Neural cell (in vitro differentiated cells): ENCODE data around the gene PCDH9. TPM values are rescaled to one million over a fixed set of nuclear protein-coding genes. Genes with fewer than 3 reads are reported as not detected.

Source experiments
- H2AFZ ChIP-seq: fragments of 200-600, 300-800 bp; sonication (generic), shearing (Covaris generic); 2 replicates; pipeline ENCODE4 v1.6.0; 2014; ENCODE audit warnings: low read depth, mild to moderate bottlenecking, antibody characterized with exemption, low read length, moderate library complexity
- H3F3A ChIP-seq: fragments of 200-600 bp; shearing (Covaris generic); 2 replicates; pipeline ENCODE4 v1.6.1; 2016; ENCODE audit warnings: mild to moderate bottlenecking, moderate library complexity, mixed read lengths, antibody characterized with exemption, low read length; ENCODE audit not compliant: insufficient read depth, poor library complexity, severe bottlenecking
- H3K27ac ChIP-seq: fragments of 200-600, 300-800 bp; sonication (generic), shearing (Covaris generic); 2 replicates; pipeline ENCODE4 v1.5.1; 2014; ENCODE audit warnings: mild to moderate bottlenecking, low read length, moderate library complexity
- H3K27me3 ChIP-seq: fragments of 300-800, 200-600 bp; sonication (generic), shearing (Covaris generic); 2 replicates; pipeline ENCODE4 v1.6.0; 2014; ENCODE audit warnings: mild to moderate bottlenecking, low read depth, low read length, moderate library complexity; ENCODE audit not compliant: insufficient read depth
- H3K36me3 ChIP-seq: fragments of 300-800, 200-600 bp; sonication (generic), shearing (Covaris generic); 2 replicates; pipeline ENCODE4 v1.5.1; 2014; ENCODE audit warnings: mild to moderate bottlenecking, antibody characterized with exemption, low read length, moderate library complexity; ENCODE audit not compliant: insufficient read depth
- H3K4me2 ChIP-seq: fragments of 300-800, 200-600 bp; sonication (generic), shearing (Covaris generic); 2 replicates; pipeline ENCODE4 v1.6.0; 2014; ENCODE audit warnings: mild to moderate bottlenecking, low read length
- H3K4me3 ChIP-seq: fragments of 300-800, 200-600 bp; sonication (generic), shearing (Covaris generic); 2 replicates; pipeline ENCODE4 v1.5.1; 2014; ENCODE audit warnings: mild to moderate bottlenecking, low read length, moderate library complexity
- H3K79me2 ChIP-seq: fragments of 200-600 bp; shearing (Covaris generic); replicated peaks from 2 replicates; pipeline ENCODE4 v1.6.0; 2014; ENCODE audit warnings: mild to moderate bottlenecking, low read length, moderate library complexity; ENCODE audit not compliant: insufficient read depth
- H3K9ac ChIP-seq: fragments of 300-800, 200-600 bp; sonication (generic), shearing (Covaris generic); 2 replicates; pipeline ENCODE4 v1.6.1; 2016; ENCODE audit warnings: mild to moderate bottlenecking, low read length, mixed read lengths
- H3K9me2 ChIP-seq: fragments of 200-600 bp; shearing (Covaris generic); 2 replicates; pipeline ENCODE4 v1.6.1; 2016; ENCODE audit warnings: mild to moderate bottlenecking, low read length, mixed read lengths; ENCODE audit not compliant: insufficient read depth
- H3K9me3 ChIP-seq: fragments of 200-600, 300-800 bp; sonication (generic), shearing (Covaris generic); 2 replicates; pipeline ENCODE4 v1.6.1; 2016; ENCODE audit warnings: mild to moderate bottlenecking, mixed run types, low read length, moderate library complexity, mixed read lengths
- H4K20me1 ChIP-seq: fragments of 200-600 bp; shearing (Covaris generic); 2 replicates; pipeline ENCODE4 v1.6.1; 2016; ENCODE audit warnings: mild to moderate bottlenecking, mixed run types; ENCODE audit not compliant: insufficient read depth
- CTCF ChIP-seq: fragments of 450-650 bp; IDR thresholded peaks from 2 replicates; pipeline ENCODE4 v1.5.1; 2014; ENCODE audit warnings: antibody characterized with exemption, mild to moderate bottlenecking, moderate library complexity; ENCODE audit not compliant: poor library complexity, severe bottlenecking
- EP300 ChIP-seq: fragments of 450-650 bp; conservative IDR thresholded peaks from 2 replicates; pipeline ENCODE4 v1.6.1; 2014; ENCODE audit warnings: antibody characterized with exemption, mild to moderate bottlenecking, moderate library complexity; ENCODE audit not compliant: poor library complexity, severe bottlenecking
- EZH2 ChIP-seq: fragments of 200-600, 300-800 bp; shearing (Covaris generic), sonication (generic); IDR thresholded peaks from 2 replicates; pipeline ENCODE4 v1.6.1; 2014; ENCODE audit warnings: antibody characterized with exemption, low read length, borderline replicate concordance, mild to moderate bottlenecking; ENCODE audit not compliant: insufficient read depth, poor library complexity, severe bottlenecking
- MXI1 ChIP-seq: fragments of 450-650 bp; conservative IDR thresholded peaks from 2 replicates; pipeline ENCODE4 v1.6.1; 2014; ENCODE audit warnings: antibody characterized with exemption, mild to moderate bottlenecking; ENCODE audit not compliant: poor library complexity, severe bottlenecking
- POLR2AphosphoS5 ChIP-seq: IDR thresholded peaks from 2 replicates; pipeline ENCODE4 v1.6.1; 2012
- RAD21 ChIP-seq: fragments of 450-650 bp; conservative IDR thresholded peaks from 2 replicates; pipeline ENCODE4 v1.6.1; 2014; ENCODE audit warnings: antibody characterized with exemption, mild to moderate bottlenecking, moderate library complexity
- SMC3 ChIP-seq: fragments of 450-650 bp; conservative IDR thresholded peaks from 2 replicates; pipeline ENCODE4 v1.6.1; 2014; ENCODE audit warnings: antibody characterized with exemption, mild to moderate bottlenecking, moderate library complexity; ENCODE audit not compliant: poor library complexity
- TAF1 ChIP-seq: IDR thresholded peaks from 2 replicates; pipeline ENCODE4 v1.6.1; 2012; ENCODE audit warnings: low read depth
- polyA plus RNA-seq: library from polyadenylated mRNA; depleted of rRNA; stranded (reverse); fragments of >200 nt; gene quantifications from 2 replicates; pipeline ENCODE4 v1.2.3, GENCODE V29; 2014
- TF ChIP-seq, protein P1 (sequence below): IDR thresholded peaks from 2 replicates; pipeline ENCODE4 v1.6.1; 2012; ENCODE audit warnings: borderline replicate concordance

PCDH9 gene
- polyA plus RNA-seq, 1 donor from 2014 or later, result 4.6 TPM

DNA sequence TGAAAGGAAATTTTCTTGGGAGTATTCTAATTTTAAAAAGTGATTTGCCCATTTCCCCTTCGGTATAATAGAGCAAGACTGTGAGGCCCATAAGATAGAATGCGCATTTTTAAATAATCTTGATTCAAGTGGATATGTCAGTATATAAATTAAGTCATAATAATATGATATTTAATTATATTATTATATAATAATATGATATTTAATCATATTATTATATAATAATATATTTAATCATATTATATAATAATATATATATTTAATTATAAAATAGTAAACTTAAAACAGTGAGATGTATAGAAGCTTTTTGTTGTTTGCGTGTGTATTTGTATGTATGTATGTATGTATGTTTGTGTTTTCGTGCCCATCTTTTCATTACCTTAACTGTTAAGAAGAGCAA, 682.5 kb downstream of the PCDH9 start:
- Histone ChIP-seq H3K9ac (no peak overlapping the region), H3K27me3 (no peaks in the 10 kb centered on the region), H3F3A (no peaks in the 10 kb centered on the region), H3K4me2 (no peak overlapping the region), H2AFZ (no peak overlapping the region), H3K9me3 (no peaks in the 10 kb centered on the region), H3K36me3 (no peaks in the 10 kb centered on the region), H3K27ac (no peak overlapping the region), H3K4me3 (no peak overlapping the region), H3K9me2 (no peaks in the 10 kb centered on the region), H4K20me1 (no peaks in the 10 kb centered on the region), H3K79me2 (no peaks in the 10 kb centered on the region)
- no peak for TF ChIP-seq TAF1
- no peak for TF ChIP-seq POLR2AphosphoS5
- no peak for TF ChIP-seq RAD21
- no peak for TF ChIP-seq EP300
- no peak for TF ChIP-seq MXI1

DNA sequence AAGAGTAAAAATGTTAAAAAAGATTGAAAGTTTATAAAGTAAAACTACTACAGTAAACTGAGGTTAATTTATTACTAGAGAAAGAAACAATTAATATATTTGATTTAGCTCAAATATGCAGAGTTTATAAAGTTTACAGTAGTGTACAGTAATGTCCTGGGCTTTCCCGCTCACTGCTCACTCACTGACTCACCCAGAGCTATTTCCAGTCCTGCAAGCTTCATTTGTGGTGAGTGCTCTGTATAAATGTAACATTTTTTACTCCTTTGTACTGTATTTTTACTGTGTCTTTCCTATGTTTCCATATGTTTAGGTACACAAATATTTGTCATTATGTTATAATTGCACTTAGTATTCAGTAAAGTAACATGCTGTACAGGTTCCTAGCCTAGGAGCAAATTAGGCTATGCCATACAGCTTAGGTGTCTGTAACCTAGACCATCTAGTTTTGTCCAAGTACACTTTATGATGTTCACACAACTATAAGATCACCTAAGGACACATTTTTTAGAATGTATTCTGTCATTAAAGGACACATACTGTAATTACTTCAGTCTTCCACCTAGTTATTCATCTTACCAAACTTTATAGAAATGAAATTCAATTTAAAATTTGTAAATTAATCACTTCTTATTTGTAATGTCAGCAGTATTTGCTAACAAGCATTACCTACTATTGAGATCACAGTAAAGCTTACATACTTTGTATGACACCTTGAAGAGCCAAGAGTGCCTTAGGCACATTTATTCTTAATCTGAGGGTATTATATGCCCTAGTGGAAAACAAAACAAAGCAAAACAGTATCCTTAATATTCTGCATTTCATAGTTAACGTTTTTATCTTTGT, 683.4 kb downstream of the PCDH9 start:
- no peak overlapping the region for H2AFZ ChIP-seq
- no peak overlapping the region for H3K9ac ChIP-seq
- H3K27ac ChIP-seq, result no peak overlapping the region
- H3K4me3 ChIP-seq, result no peak overlapping the region
- H3K27me3 ChIP-seq, result no peaks in the 10 kb centered on the region
- no peaks in the 10 kb centered on the region for H3F3A ChIP-seq
- H3K79me2 ChIP-seq, result no peaks in the 10 kb centered on the region
- no peaks in the 10 kb centered on the region for H4K20me1 ChIP-seq
- no peak overlapping the region for H3K4me2 ChIP-seq
- H3K9me2 ChIP-seq, result no peaks in the 10 kb centered on the region
- no peaks in the 10 kb centered on the region for H3K36me3 ChIP-seq
- TF ChIP-seq MXI1 (no peak), EP300 (no peak)
- no peaks in the 10 kb centered on the region for H3K9me3 ChIP-seq

DNA sequence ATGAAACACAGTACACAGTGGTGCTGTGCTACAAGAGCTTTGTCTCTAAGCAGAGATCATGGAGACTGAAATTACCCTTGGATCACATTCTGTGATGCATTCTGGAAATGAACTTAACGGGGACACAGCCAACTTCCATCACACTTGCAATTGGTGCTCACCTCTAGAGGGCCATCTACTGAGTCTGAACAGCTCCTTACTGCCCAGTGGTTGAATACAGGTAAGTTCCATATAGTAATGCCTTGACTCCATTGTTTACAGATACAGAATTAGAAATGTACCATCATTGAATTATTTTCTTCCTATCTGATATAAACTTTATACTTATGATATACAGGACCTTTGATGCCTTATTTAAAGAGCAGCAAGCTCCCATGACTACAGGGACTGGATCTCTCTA, 686.4 kb downstream of the PCDH9 start:
- no peaks in the 10 kb centered on the region for H3K9me3 ChIP-seq
- H3K4me2 ChIP-seq, result no peak overlapping the region
- H3K36me3 ChIP-seq, result no peaks in the 10 kb centered on the region
- H3K27me3 ChIP-seq, result no peaks in the 10 kb centered on the region
- H3K4me3 ChIP-seq, result no peak overlapping the region
- H3F3A ChIP-seq, result no peaks in the 10 kb centered on the region
- H3K9ac ChIP-seq, result no peak overlapping the region
- no peak for TF ChIP-seq POLR2AphosphoS5
- no peak for TF ChIP-seq EP300
- no peak for TF ChIP-seq EZH2
- TF ChIP-seq TAF1, result no peak
- TF ChIP-seq MXI1, result no peak
- no peak for TF ChIP-seq CTCF
- TF ChIP-seq SMC3, result no peak
- no peak for TF ChIP-seq RAD21
- TF ChIP-seq, protein P1, sequence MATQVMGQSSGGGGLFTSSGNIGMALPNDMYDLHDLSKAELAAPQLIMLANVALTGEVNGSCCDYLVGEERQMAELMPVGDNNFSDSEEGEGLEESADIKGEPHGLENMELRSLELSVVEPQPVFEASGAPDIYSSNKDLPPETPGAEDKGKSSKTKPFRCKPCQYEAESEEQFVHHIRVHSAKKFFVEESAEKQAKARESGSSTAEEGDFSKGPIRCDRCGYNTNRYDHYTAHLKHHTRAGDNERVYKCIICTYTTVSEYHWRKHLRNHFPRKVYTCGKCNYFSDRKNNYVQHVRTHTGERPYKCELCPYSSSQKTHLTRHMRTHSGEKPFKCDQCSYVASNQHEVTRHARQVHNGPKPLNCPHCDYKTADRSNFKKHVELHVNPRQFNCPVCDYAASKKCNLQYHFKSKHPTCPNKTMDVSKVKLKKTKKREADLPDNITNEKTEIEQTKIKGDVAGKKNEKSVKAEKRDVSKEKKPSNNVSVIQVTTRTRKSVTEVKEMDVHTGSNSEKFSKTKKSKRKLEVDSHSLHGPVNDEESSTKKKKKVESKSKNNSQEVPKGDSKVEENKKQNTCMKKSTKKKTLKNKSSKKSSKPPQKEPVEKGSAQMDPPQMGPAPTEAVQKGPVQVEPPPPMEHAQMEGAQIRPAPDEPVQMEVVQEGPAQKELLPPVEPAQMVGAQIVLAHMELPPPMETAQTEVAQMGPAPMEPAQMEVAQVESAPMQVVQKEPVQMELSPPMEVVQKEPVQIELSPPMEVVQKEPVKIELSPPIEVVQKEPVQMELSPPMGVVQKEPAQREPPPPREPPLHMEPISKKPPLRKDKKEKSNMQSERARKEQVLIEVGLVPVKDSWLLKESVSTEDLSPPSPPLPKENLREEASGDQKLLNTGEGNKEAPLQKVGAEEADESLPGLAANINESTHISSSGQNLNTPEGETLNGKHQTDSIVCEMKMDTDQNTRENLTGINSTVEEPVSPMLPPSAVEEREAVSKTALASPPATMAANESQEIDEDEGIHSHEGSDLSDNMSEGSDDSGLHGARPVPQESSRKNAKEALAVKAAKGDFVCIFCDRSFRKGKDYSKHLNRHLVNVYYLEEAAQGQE, result no peak
- no peak overlapping the region for H3K27ac ChIP-seq
- H2AFZ ChIP-seq, result no peak overlapping the region
- no peaks in the 10 kb centered on the region for H3K79me2 ChIP-seq
- no peaks in the 10 kb centered on the region for H4K20me1 ChIP-seq
- no peaks in the 10 kb centered on the region for H3K9me2 ChIP-seq
